ENCODE results near the gene CGRRF1.
A peak's percentile ranks its signal among the peaks of the same experiment; 100 is the strongest.

CGRRF1 gene

DNA sequence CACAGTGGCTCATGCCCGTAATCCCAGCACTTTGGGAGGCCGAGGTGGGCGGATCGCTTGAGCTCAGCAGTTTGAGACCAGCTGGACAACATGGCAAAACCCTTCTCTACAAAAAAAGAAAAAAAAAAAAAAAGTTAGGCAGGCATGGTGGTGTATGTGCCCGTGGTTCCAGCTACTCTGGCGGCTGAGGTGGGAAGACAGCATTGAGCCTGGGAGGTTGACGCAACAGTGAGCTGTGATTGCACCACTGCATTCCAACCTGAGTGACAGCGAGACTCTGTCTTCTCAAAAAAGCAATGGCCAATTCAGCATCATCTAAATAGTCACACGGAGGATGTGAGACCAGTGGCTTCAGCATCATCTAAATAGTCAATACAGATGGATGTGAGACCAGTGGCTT, 46.8 kb downstream of the CGRRF1 start:
- Histone ChIP-seq H2BK12ac (ENCODE audit: low read length in 2 of 2) (no peak overlapping the region), H4K91ac (ENCODE audit: low read length) (no peak overlapping the region)

DNA sequence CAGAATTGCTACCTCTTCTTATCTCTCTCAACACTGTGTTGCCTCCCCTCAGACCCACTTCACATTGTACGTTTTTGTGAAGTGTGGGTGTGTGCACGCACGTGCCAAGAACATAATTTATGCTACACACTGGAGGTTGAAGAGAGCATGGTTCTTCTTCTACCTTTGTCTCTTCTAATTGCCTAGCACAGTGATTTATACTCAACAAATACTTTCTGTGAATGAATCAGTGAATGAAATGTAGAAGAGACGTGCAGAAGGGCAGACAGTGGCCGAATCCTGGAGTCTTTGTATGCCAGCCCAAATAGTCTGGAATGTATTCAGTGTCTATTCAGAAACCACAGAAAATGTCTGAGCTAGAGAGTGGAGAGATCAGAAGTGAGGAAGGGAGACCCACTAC, 52.6 kb downstream of the CGRRF1 start:
- Histone ChIP-seq H3K79me1 (replicated peaks; ENCODE audit: low read length, poor library complexity, severe bottlenecking) (no peaks in the 10 kb centered on the region), H2AK5ac (ENCODE audit: low read length, severe bottlenecking) (no peak overlapping the region), H3K4ac (ENCODE audit: low read depth in 1 of 2, low read length in 2 of 2) (no peak overlapping the region), H2BK15ac (ENCODE audit: low read depth, poor library complexity, severe bottlenecking) (peak overlapping the region; percentile 23), H4K91ac (ENCODE audit: low read length) (no peak overlapping the region), H3K18ac (ENCODE audit: low read depth in 1 of 2, low read length in 2 of 2) (peak overlapping the region in 1 of 2 experiments; percentile 48), H3K14ac (ENCODE audit: low read length in 2 of 2) (no peak overlapping the region), H2BK120ac (ENCODE audit: low read depth, low read length) (no peak overlapping the region), H3K23ac (ENCODE audit: low read length in 2 of 2) (no peak overlapping the region), H3K27ac (ENCODE audit: low read length, poor library complexity, severe bottlenecking) (no peak overlapping the region), H3K4me1 (ENCODE audit: control insufficient read depth, insufficient read depth, low read depth, low read length) (peaks cover 6% of the 10 kb centered on the region), H3K9me3 (ENCODE audit: control insufficient read depth, low read length) (no peaks in the 10 kb centered on the region), H2BK12ac (ENCODE audit: low read length in 2 of 2) (no peak overlapping the region), H3K36me3 (ENCODE audit: control insufficient read depth in 1 of 2, insufficient read depth in 2 of 2, low read depth in 1 of 2, low read length in 2 of 2) (no peaks in the 10 kb centered on the region), H3K4me2 (ENCODE audit: low read length, poor library complexity, severe bottlenecking) (no peak overlapping the region), H2BK5ac (ENCODE audit: low read depth, low read length, poor library complexity, severe bottlenecking) (no peak overlapping the region), H4K8ac (ENCODE audit: low read length) (no peak overlapping the region), H3K4me3 (ENCODE audit: insufficient read depth in 1 of 2, low read depth in 1 of 2, low read length in 2 of 2) (no peak overlapping the region), H3K9ac (ENCODE audit: low read length) (peak overlapping the region; percentile 41), H2AFZ (ENCODE audit: low read depth, low read length) (no peak overlapping the region), H3K27me3 (ENCODE audit: control insufficient read depth in 1 of 2, insufficient read depth in 1 of 2, low read length in 2 of 2) (no peaks in the 10 kb centered on the region)
- WGBS = 33% methylated on average over 2 of the region's 5 CpGs
- peak; percentile 10 for DNase-seq

More for the DNA sequence above, 46.8 kb downstream of the CGRRF1 start:
- Histone ChIP-seq H3K4me3 (ENCODE audit: insufficient read depth in 1 of 2, low read depth in 1 of 2, low read length in 2 of 2) (no peak overlapping the region), H3K9ac (ENCODE audit: low read length) (no peak overlapping the region), H3K36me3 (ENCODE audit: control insufficient read depth in 1 of 2, insufficient read depth in 2 of 2, low read depth in 1 of 2, low read length in 2 of 2) (no peaks in the 10 kb centered on the region), H3K4me2 (ENCODE audit: low read length, poor library complexity, severe bottlenecking) (no peak overlapping the region), H3K14ac (ENCODE audit: low read length in 2 of 2) (no peak overlapping the region), H3K9me3 (ENCODE audit: control insufficient read depth, low read length) (no peaks in the 10 kb centered on the region), H4K8ac (ENCODE audit: low read length) (no peak overlapping the region), H3K27me3 (ENCODE audit: control insufficient read depth in 1 of 2, insufficient read depth in 1 of 2, low read length in 2 of 2) (no peaks in the 10 kb centered on the region), H3K4ac (ENCODE audit: low read depth in 1 of 2, low read length in 2 of 2) (no peak overlapping the region), H2AFZ (ENCODE audit: low read depth, low read length) (no peak overlapping the region), H3K79me1 (replicated peaks; ENCODE audit: low read length, poor library complexity, severe bottlenecking) (no peaks in the 10 kb centered on the region), H3K27ac (ENCODE audit: low read length, poor library complexity, severe bottlenecking) (no peak overlapping the region), H2BK120ac (ENCODE audit: low read depth, low read length) (no peak overlapping the region), H2BK5ac (ENCODE audit: low read depth, low read length, poor library complexity, severe bottlenecking) (no peak overlapping the region), H2AK5ac (ENCODE audit: low read length, severe bottlenecking) (no peak overlapping the region), H2BK15ac (ENCODE audit: low read depth, poor library complexity, severe bottlenecking) (no peak overlapping the region), H3K18ac (ENCODE audit: low read depth in 1 of 2, low read length in 2 of 2) (no peak overlapping the region), H3K23ac (ENCODE audit: low read length in 2 of 2) (no peak overlapping the region), H3K4me1 (ENCODE audit: control insufficient read depth, insufficient read depth, low read depth, low read length) (no peaks in the 10 kb centered on the region)
- DNase-seq = no peak
- 90% methylated on average over 9 of the region's 9 CpGs for WGBS

DNA sequence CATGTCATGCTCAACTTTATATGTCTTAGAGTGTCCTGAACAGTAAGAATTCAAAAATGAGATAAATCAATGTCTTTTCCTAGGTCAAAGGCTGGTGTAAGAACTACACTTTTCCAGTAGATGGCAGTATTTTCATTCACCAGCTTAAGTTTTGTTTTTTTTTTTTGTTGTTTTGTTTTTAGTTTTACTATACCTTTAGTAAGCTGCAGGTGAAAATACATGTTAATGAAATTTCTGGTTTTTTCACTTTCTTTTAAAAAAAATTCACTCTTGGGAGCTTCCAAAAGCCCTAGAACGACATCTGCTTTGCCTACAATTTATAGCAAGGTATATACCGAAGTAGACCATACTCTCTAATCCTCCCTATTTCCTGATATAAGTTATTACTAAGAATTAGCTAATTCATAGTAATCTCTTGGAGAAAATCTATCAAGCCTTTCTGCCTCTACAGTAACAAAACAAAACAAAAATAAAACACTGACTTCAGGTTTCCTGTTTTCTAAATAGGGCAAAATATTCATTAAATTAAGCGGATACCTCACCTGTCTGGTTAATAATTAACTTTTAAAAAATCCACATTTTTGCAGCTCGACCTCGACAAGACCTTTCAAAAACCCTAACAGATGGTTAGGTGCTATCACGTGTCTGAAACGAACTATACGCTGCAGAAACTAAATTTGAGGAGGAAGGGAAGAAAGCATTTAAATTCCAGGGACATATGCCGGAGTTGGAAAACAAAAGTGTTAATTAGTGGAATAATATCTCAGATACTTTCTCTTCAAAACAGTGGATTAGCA, 54.6 kb downstream of the CGRRF1 start:
- H2BK12ac ChIP-seq (ENCODE audit: low read length in 2 of 2) = no peak overlapping the region
- peak overlapping the region; percentile 96 for H3K9ac ChIP-seq (ENCODE audit: low read length)
- H3K4ac ChIP-seq (ENCODE audit: low read depth in 1 of 2, low read length in 2 of 2) = no peak overlapping the region
- no peak overlapping the region for H2AFZ ChIP-seq (ENCODE audit: low read depth, low read length)
- WGBS = 4% methylated on average over 7 of the region's 9 CpGs
- no peak overlapping the region for H3K18ac ChIP-seq (ENCODE audit: low read depth in 1 of 2, low read length in 2 of 2)
- peak overlapping the region; percentile 99 for H3K4me2 ChIP-seq (ENCODE audit: low read length, poor library complexity, severe bottlenecking)
- no peak overlapping the region for H2BK5ac ChIP-seq (ENCODE audit: low read depth, low read length, poor library complexity, severe bottlenecking)
- peaks cover 0 to 3% of the 10 kb centered on the region in 2 experiments for H3K36me3 ChIP-seq (ENCODE audit: control insufficient read depth in 1 of 2, insufficient read depth in 2 of 2, low read depth in 1 of 2, low read length in 2 of 2)
- H3K4me1 ChIP-seq (ENCODE audit: control insufficient read depth, insufficient read depth, low read depth, low read length) = peaks cover 11% of the 10 kb centered on the region
- H3K23ac ChIP-seq (ENCODE audit: low read length in 2 of 2) = no peak overlapping the region
- no peaks in the 10 kb centered on the region for H3K9me3 ChIP-seq (ENCODE audit: control insufficient read depth, low read length)
- H2BK15ac ChIP-seq (ENCODE audit: low read depth, poor library complexity, severe bottlenecking) = no peak overlapping the region
- H3K27me3 ChIP-seq (ENCODE audit: control insufficient read depth in 1 of 2, insufficient read depth in 1 of 2, low read length in 2 of 2) = no peaks in the 10 kb centered on the region
- no peak overlapping the region for H3K14ac ChIP-seq (ENCODE audit: low read length in 2 of 2)
- no peak overlapping the region for H4K8ac ChIP-seq (ENCODE audit: low read length)
- H2AK5ac ChIP-seq (ENCODE audit: low read length, severe bottlenecking) = no peak overlapping the region
- H3K79me1 ChIP-seq (replicated peaks; ENCODE audit: low read length, poor library complexity, severe bottlenecking) = no peaks in the 10 kb centered on the region
- H4K91ac ChIP-seq (ENCODE audit: low read length) = no peak overlapping the region
- peak; percentile 69 for DNase-seq
- peak overlapping the region; percentile 72 for H3K27ac ChIP-seq (ENCODE audit: low read length, poor library complexity, severe bottlenecking)
- peak overlapping the region in 1 of 2 experiments; percentile 89 for H3K4me3 ChIP-seq (ENCODE audit: insufficient read depth in 1 of 2, low read depth in 1 of 2, low read length in 2 of 2)
- H2BK120ac ChIP-seq (ENCODE audit: low read depth, low read length) = no peak overlapping the region

DNA sequence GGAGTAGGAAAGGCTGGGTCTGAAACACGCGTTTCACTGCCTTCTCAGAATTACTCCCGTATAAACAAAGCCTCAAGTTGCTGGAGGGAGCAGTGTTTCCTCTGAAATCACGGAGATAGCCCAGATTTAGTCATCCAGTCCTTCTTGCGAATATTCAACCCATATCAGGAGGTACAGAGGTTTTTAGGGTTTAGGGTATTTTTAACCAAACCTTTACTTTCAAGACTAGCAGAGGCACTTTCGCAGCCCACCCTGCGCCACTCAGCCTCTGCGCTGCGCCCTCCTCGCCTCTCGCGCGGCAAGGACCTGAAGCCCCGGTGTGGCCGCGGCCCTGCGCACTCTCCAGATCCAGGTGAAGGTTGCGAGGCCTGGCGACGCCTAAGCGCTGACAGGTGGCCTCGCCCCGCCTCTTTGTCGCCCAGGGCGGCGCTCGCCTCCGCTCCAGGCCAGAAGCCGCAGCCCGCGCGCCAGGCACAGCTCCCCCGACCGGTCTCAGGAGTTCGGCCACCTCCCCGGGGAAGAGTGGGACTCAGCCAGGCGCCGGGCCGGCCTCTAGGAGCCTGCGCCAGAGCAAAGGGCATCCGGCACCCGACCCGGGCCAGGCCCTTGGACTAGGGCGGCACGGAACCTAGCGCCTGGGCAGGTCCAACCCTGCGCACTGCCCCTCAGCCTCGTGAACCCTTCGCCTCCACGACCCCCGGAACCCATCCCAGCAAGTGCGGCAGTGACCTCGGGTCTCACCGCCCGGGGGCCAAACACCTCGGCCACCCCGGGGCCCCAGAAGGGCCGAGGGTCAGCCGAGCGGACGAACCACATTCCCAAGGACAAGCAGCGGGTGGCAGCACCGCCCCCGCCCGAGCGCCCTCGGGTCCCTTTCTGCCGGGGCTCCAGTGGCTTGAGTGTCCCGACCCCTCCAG, 55.4 kb downstream of the CGRRF1 start:
- peaks cover 12% of the 10 kb centered on the region for H3K4me1 ChIP-seq (ENCODE audit: control insufficient read depth, insufficient read depth, low read depth, low read length)
- no peak overlapping the region for H2AK5ac ChIP-seq (ENCODE audit: low read length, severe bottlenecking)
- H3K36me3 ChIP-seq (ENCODE audit: control insufficient read depth in 1 of 2, insufficient read depth in 2 of 2, low read depth in 1 of 2, low read length in 2 of 2) = peaks cover 0 to 3% of the 10 kb centered on the region in 2 experiments
- no peaks in the 10 kb centered on the region for H3K9me3 ChIP-seq (ENCODE audit: control insufficient read depth, low read length)
- peak overlapping the region in 1 of 2 experiments; percentile 98 for H2BK12ac ChIP-seq (ENCODE audit: low read length in 2 of 2)
- H2BK15ac ChIP-seq (ENCODE audit: low read depth, poor library complexity, severe bottlenecking) = peak overlapping the region; percentile 73
- no peaks in the 10 kb centered on the region for H3K79me1 ChIP-seq (replicated peaks; ENCODE audit: low read length, poor library complexity, severe bottlenecking)
- peak overlapping the region; percentile 86 for H2BK5ac ChIP-seq (ENCODE audit: low read depth, low read length, poor library complexity, severe bottlenecking)
- under 1% methylated on average over 63 of the region's 69 CpGs for WGBS
- peak overlapping the region; percentile 39 for H2AFZ ChIP-seq (ENCODE audit: low read depth, low read length)
- peak overlapping the region; percentile 99 for H3K4me2 ChIP-seq (ENCODE audit: low read length, poor library complexity, severe bottlenecking)
- peak; percentile 88 for DNase-seq
- peak overlapping the region; percentile 77 for H2BK120ac ChIP-seq (ENCODE audit: low read depth, low read length)
- peak overlapping the region in 1 of 2 experiments; percentile 95 for H3K14ac ChIP-seq (ENCODE audit: low read length in 2 of 2)
- no peaks in the 10 kb centered on the region for H3K27me3 ChIP-seq (ENCODE audit: control insufficient read depth in 1 of 2, insufficient read depth in 1 of 2, low read length in 2 of 2)
- H4K8ac ChIP-seq (ENCODE audit: low read length) = peak overlapping the region; percentile 80
- peak overlapping the region; percentile 72 for H4K91ac ChIP-seq (ENCODE audit: low read length)
- peak overlapping the region; percentile 85 to 86 for H3K18ac ChIP-seq (ENCODE audit: low read depth in 1 of 2, low read length in 2 of 2)
- peak overlapping the region; percentile 60 to 67 for H3K4ac ChIP-seq (ENCODE audit: low read depth in 1 of 2, low read length in 2 of 2)
- peak overlapping the region; percentile 96 for H3K9ac ChIP-seq (ENCODE audit: low read length)
- peak overlapping the region; percentile 89 to 92 for H3K4me3 ChIP-seq (ENCODE audit: insufficient read depth in 1 of 2, low read depth in 1 of 2, low read length in 2 of 2)
- H3K27ac ChIP-seq (ENCODE audit: low read length, poor library complexity, severe bottlenecking) = peak overlapping the region; percentile 80
- H3K23ac ChIP-seq (ENCODE audit: low read length in 2 of 2) = peak overlapping the region in 1 of 2 experiments; percentile 83
